Hematopoietic multipotent progenitor cell treated with erythropoietin and hydrocortisone succinate and interleukin-3 and kit ligand, for 4 days (in vitro differentiated cells): ENCODE measurements around the gene LAIR2.

ENCODE experiments used
- DNase-seq: peaks from one replicate; pipeline ENCODE4 v3.0.0-alpha.2; 2015

Gene LAIR2

DNA sequence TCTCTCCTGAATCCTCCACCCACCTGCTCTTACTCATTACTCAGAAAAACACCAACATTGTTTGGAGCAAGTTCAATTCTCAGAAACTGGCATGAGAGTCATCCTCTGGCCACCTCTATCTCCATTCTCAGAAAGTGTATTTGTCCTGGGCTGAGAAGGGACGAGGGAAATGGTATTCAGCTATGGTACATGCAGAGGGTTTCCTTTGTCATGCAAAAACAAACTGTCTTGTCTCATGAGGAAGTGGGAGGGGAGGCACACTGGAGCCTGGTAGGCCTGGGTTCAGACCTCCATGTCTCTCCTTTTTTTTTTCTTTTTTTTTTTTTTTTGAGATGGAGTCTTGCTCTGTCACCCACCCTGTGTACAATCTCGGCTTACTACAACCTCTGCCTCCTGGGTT, 39.1 kb downstream of the LAIR2 start:
- DNase-seq: no peak

DNA sequence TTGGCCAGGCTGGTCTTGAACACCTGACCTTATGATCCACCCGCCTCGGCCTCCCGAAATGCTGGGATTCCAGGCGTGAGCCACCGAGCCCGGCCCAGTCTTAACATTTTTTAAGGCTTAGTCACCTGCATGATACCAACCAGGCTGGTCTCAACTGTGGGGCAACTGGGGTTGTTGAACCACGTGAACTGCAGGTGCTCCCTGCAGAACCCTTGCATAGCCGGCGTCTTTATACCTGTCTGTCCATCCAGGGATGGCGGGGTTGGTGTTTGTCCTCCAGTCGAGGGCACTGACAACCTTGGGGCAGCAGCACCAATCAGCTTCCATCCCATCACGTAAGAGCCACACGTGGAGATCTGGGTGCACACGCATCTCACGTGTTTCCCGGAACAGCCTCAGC, 46.2 kb downstream of the LAIR2 start:
- DNase-seq: no peak

DNA sequence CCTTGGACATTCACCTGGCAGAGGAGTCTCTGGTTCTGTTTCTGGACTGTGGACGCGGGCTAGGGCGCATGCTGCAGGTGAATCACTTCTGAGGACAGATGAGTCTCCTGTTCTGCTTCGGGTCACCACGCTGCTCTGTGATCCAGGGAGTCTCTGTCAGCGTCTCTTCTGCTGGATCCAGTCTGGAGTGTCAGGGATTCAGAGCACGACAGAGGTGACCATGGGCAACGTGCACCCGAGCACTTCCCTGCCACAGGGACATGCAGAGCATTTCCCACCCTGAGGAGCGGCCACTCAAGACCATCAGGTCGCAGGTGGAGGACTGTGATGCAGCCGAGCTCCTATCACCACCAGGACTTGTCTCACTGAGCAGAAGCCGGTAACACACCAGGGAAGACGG, 46.6 kb downstream of the LAIR2 start:
- DNase-seq: no peak

DNA sequence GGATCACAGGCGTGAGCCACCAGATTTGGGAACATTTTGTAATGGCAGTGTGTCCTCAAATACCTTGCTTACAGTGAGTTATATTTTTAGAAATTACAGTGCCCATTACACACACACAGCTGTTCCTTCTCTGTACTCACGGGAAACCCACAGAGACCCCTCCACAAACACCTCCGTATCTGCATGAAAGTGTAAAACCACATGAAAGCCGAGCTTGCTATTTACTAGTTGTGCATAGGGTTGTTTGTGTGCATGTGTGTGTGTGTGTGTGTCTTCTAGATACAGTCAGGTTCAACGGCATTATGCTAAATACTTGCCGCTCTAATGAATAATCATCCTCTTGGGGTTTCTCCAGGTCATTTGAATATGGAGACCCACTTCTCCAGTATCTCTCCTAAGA, 48.7 kb downstream of the LAIR2 start:
- no peak for DNase-seq

DNA sequence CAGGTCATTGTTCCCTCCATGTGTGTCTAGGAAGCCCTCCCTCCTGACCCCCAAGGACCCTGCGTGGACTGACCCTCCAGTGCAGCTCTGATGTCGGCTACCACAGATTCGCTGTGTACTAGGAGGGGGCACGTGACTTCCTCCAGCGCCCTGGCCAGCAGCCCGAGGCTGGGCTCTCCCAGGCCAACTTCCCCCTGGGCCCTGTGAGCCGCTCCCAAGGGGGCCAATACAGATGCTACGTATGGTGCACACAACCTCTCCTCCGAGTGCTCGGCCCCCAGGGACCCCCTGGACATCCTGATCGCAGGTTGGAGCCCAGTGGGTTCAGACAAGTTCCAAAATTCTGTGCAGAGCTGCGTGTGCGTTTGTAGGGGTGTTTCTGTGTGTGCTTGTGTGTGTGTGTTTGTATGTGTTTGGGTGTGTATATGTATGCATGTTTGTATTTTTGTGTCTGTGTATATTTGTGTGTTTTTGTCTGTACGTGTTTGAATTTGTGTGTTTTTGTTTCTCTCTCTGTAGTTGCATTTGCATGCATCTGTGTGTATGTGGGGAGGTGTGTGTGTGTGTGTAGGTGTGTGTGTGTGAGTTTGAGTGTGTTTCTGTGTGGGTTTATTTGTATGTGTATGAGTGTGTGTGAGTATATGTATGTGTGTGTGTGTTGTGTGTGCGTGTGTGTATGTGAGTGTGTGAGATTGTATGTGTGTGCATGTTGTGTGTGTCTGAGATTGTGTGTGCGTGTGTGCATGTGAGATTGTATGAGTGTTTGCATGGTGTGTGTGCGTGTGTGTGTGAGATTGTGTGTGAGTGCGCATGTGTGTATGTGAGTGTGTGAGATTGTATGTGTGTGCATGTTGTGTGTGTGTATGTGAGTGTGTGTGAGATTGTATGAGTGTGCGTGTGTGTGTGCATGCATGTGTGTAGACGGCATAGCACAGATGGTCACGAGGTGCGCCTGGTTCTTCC, 49.6 kb downstream of the LAIR2 start:
- peak; percentile 6 for DNase-seq

DNA sequence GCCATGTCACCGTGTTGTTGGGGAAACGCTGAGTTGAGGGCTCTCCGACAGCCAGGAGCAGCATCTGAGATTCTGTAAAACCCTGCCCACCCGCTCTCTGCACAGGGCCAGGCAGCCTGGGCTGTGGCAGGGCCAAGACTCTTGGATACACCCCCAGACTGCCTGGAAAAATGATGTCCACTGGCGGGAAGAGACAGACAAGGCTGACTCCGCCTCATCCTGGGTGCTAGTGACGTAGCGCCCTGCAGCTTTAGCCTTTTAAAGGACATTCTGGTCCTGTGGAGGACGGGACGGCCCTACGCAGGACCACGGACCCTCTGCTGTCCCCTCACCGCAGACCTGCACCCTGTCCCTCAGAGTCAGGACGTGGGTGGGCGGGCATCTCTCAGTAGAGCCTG, 50.3 kb downstream of the LAIR2 start:
- DNase-seq: no peak

DNA sequence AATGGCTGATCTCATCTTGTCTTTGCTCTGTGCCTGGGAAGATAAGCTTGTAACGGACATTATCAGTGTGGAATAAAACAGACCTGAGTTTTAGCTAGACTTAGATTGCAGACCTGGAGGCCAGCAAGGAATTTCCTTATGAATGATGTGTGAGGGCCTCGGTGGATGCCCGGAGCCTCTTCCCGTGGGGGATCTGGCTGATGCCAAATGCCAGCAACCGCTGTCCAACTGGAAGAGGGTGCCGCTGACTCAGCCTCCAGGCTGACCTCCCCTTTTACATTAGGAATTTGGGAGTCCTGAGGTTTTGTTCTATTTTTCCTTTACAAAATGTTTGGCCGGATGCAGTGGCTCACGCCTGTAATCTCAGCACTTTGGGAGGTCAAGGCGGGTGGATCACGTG, 51.4 kb downstream of the LAIR2 start:
- no peak for DNase-seq

DNA sequence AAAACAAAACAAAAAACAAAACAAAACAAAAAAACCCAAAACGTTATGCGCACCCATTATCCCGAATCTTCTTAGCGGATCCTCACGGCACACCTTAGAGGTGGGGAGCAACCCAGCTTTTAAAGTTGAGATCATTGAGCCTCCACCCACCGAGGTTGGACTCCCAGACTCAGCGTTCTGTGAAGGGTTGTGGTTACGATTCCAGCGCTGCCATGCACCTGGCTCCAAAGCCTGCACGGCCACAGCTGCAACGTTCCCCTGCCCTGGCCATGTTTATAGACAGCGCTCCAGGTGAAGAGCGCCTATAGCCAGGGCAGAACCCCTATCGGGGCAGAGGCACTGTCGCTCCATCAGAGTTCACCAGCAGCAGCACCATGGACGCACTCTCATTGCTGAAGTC, 52.3 kb downstream of the LAIR2 start:
- no peak for DNase-seq

DNA sequence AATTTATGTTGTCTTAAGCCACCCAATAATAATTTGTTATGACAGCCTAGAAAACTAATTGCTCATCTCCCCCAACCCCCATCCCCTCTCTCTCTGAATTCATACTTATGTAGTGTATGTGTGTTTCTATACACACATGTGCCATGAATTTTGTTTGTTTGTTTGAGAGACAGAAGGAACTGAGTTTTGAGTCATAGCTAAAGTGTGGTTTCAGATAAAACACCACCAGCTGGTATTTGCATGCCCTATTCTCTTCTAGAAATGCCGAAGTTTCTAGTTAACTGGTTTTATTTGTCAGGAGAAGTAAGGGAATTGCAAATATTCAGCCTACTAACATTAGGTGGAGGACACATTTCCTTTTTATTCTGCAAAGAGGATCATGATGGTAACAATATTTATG, 53.6 kb downstream of the LAIR2 start:
- DNase-seq: no peak

DNA sequence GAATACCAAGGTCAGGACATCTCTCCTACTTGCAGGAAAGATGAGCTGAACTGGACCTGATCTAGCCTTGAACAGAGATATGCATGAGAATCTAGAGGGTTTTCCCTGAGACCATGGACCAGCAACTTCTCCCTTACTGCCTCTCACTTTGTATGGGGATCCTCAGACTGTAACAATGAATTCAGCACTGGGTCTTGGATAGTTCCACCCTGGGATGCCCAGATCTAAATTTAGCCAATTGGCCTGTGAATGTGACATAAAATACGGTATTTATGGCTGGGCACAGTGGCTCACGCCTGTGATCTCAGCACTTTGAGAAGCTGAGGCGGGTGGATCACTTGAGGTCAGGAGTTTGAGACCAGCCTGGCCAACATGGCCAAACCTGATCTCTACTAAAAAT, 55.7 kb downstream of the LAIR2 start:
- DNase-seq: peak; percentile 18
